ENCODE results near the gene ALOX5AP. TPM values are rescaled to one million over a fixed set of nuclear protein-coding genes. Genes with fewer than 3 reads are reported as not detected.
A peak's percentile ranks its signal among the peaks of the same experiment; 100 is the strongest.

Gene ALOX5AP
- total and polyA plus RNA-seq, 2 experiments from 2014 or later = 0.66 TPM; not detected in 1

DNA sequence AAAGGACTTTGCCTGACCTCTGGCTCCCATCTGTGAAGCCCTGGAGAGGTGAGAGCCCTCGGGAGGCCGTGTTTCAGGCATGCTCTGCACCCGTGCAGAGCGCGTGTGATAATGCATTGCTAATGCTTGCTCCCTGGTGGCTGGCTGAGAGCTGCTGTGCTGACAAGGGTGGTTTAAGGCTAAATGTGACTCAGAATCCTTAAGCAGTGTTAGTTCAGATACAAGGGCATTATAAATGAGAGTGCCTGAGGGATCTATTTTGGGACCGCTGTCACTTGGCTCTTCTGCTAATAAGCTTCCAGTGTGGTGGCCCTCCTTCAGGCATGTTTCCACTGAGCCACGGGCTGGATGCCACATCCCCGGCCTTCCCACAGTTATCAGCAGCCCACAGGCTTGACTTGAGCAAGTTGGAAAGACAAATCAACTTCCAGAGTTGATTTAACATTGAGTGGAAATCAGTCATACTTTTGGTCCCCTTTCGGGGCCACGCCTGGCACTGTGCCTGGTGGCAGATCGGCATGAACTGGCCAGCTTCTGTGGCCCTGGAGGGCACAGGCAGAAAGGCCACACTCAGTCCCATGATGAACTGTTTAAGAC is 17.0 kb downstream of the ALOX5AP start:
- Histone ChIP-seq H3K27me3 (no peaks in the 10 kb centered on the region), H3K9me3 (ENCODE audit: low read depth) (no peaks in the 10 kb centered on the region), H3K4me3 (no peak overlapping the region), H3K4me1 (ENCODE audit: low read depth) (peaks cover 50% of the 10 kb centered on the region), H3K36me3 (no peaks in the 10 kb centered on the region), H3K27ac (peak overlapping the region; percentile 65)
- peak; percentile 60 to 68 for DNase-seq (ENCODE audit: low read depth in 1 of 2, low spot score in 1 of 2)
- TF ChIP-seq, protein P1, sequence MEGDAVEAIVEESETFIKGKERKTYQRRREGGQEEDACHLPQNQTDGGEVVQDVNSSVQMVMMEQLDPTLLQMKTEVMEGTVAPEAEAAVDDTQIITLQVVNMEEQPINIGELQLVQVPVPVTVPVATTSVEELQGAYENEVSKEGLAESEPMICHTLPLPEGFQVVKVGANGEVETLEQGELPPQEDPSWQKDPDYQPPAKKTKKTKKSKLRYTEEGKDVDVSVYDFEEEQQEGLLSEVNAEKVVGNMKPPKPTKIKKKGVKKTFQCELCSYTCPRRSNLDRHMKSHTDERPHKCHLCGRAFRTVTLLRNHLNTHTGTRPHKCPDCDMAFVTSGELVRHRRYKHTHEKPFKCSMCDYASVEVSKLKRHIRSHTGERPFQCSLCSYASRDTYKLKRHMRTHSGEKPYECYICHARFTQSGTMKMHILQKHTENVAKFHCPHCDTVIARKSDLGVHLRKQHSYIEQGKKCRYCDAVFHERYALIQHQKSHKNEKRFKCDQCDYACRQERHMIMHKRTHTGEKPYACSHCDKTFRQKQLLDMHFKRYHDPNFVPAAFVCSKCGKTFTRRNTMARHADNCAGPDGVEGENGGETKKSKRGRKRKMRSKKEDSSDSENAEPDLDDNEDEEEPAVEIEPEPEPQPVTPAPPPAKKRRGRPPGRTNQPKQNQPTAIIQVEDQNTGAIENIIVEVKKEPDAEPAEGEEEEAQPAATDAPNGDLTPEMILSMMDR (IDR thresholded peaks at IDR 0.05; ENCODE audit: low read depth, low read length) = peak; percentile 9

DNA sequence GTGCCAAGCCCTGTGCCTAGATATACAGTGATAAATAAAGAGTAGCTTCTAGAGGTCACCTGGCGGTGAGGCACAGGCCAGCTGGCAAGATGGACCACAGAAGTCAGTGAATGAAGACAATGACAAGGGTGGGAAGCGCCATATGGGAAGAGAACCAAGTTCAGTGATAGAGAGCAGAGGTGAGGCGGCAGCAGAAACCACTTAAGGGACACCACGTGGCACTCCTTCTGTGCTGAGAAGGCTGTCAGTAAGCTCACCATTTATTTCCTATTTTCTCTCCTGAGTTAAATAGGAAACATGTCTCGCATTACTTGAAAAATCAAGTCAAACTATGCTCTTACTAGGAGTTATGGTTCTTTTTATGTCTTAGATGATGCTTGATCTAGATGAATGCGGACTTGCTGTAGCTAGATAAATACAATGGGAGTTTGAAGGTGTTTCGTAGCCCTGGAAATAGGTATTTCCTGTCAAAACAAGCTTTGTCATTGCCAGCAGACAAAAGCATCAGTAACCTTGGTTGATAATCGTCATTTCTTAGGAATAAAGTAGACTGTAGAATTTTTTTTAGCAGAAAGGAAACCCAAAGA is 17.8 kb downstream of the ALOX5AP start:
- TF ChIP-seq, protein P1 (IDR thresholded peaks at IDR 0.05; ENCODE audit: low read depth, low read length) = no peak
- peaks cover 58% of the 10 kb centered on the region for H3K4me1 ChIP-seq (ENCODE audit: low read depth)
- no peaks in the 10 kb centered on the region for H3K27me3 ChIP-seq
- H3K27ac ChIP-seq = peak overlapping the region; percentile 65
- H3K36me3 ChIP-seq = no peaks in the 10 kb centered on the region
- H3K9me3 ChIP-seq (ENCODE audit: low read depth) = no peaks in the 10 kb centered on the region
- H3K4me3 ChIP-seq = no peak overlapping the region
- peak in 1 of 2 donors; percentile 29 for DNase-seq (ENCODE audit: low read depth in 1 of 2, low spot score in 1 of 2)

DNA sequence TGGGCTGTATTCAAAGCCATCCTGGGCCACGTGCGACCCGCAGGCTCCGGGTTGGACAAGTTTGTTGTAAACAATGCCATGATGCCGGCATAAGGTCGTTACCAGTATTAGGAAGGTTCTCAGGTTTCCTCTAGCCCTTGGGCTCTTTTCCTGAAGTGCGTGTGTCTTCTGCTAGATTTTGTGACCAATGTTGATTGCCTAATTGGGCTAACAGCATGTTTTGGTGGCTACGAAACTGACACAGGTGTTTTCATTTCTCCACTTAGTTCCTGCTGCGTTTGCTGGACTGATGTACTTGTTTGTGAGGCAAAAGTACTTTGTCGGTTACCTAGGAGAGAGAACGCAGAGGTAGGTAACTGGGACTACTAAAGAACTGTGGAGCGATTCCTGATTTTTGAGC is 20.3 kb downstream of the ALOX5AP start:
- Histone ChIP-seq H3K27ac (no peak overlapping the region), H3K27me3 (no peaks in the 10 kb centered on the region), H3K4me3 (no peak overlapping the region), H3K4me1 (ENCODE audit: low read depth) (peaks cover 57% of the 10 kb centered on the region), H3K9me3 (ENCODE audit: low read depth) (no peaks in the 10 kb centered on the region), H3K36me3 (no peaks in the 10 kb centered on the region)
- DNase-seq (ENCODE audit: low read depth in 1 of 2, low spot score in 1 of 2) = no peak
- TF ChIP-seq, protein P1 (IDR thresholded peaks at IDR 0.05; ENCODE audit: low read depth, low read length) = no peak

DNA sequence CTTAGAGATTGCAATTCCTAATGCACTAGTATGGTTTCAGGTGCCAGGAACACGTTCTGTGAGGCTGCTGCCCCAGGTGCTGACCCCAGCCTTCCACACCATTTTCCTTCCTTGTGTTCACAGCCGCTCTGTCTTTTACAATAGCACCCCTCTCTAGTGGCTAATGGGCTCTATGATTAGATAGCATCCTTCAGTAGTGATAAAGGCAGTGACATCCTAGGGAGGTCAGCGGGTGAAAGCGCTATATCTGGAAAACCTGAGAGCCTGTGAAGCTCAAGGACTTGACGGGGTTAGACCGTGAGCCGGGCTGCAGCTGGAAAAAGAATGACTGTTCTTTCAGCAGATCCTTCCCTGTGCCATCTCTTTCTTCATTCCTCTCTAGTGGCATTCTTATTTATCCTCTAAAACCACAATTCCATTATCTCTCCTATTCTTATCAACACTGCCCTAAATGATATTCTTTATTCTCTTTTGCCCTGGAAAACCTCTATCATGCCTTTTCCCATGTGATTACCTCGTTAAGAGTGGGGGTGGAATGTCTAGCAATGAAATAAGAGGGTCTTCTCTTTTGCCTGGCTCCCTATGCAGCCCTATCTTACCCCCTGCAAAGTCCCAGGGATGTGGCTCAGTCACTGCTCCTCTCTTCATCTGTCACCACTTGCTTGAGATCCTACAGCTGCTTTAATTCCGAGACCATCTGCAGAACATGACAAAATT is 21.8 kb downstream of the ALOX5AP start:
- no peaks in the 10 kb centered on the region for H3K36me3 ChIP-seq
- H3K27ac ChIP-seq = peak overlapping the region; percentile 70
- TF ChIP-seq, protein P1 (IDR thresholded peaks at IDR 0.05; ENCODE audit: low read depth, low read length) = no peak
- DNase-seq (ENCODE audit: low read depth in 1 of 2, low spot score in 1 of 2) = peak; percentile 41 to 86
- no peak overlapping the region for H3K4me3 ChIP-seq
- H3K9me3 ChIP-seq (ENCODE audit: low read depth) = no peaks in the 10 kb centered on the region
- no peaks in the 10 kb centered on the region for H3K27me3 ChIP-seq
- peaks cover 50% of the 10 kb centered on the region for H3K4me1 ChIP-seq (ENCODE audit: low read depth)

DNA sequence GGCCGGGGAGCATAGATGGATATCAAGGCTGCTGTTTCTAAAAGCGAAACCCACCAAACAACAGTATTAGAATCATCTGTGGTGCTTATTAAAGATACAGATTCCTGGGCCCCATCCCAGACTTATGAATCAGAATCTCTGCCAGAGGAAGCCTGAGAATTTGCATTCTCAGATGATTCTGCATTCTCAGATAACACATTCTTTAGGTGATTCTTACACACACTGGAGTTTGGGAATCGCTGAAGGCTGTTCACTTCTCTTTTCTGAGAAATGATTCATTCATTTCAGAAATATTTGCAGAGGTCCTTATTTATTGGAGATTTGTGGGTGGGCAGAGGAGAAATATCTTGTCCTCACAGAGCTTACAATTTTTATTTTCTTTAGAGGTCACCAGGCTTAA is 24.4 kb downstream of the ALOX5AP start:
- TF ChIP-seq, protein P1 (IDR thresholded peaks at IDR 0.05; ENCODE audit: low read depth, low read length) = no peak
- H3K36me3 ChIP-seq = no peaks in the 10 kb centered on the region
- peaks cover 34% of the 10 kb centered on the region for H3K4me1 ChIP-seq (ENCODE audit: low read depth)
- DNase-seq (ENCODE audit: low read depth in 1 of 2, low spot score in 1 of 2) = peak in 1 of 2 donors; percentile 37
- H3K27ac ChIP-seq = no peak overlapping the region
- H3K4me3 ChIP-seq = no peak overlapping the region
- H3K27me3 ChIP-seq = no peaks in the 10 kb centered on the region
- H3K9me3 ChIP-seq (ENCODE audit: low read depth) = no peaks in the 10 kb centered on the region

All from cardiac muscle cell (in vitro differentiated cells and primary cell).